Testis (tissue), 2 donors: ENCODE results near the gene ERLIN1.

Experiments used
- CTCF ChIP-seq, 3 experiments: fragments of 450-650 bp in 2 of 3; fragments of 200-600 bp in 1 of 3; sonication (generic) in 1 of 3; IDR thresholded peaks; one replicate each; pipeline ENCODE4 v1.5.1; 2016 to 2019; ENCODE audit warnings: antibody characterized with exemption in 3 of 3, mild to moderate bottlenecking in 2 of 3, moderate library complexity in 1 of 3
- POLR2A ChIP-seq: fragments of 450-650 bp; IDR thresholded peaks from one replicate; pipeline ENCODE4 v1.6.1; 2017; ENCODE audit warnings: antibody characterized with exemption, mild to moderate bottlenecking, moderate library complexity

- TF ChIP-seq POLR2A, result no peak
- TF ChIP-seq CTCF (IDR thresholded peaks at IDR 0.05), result no peak
These were observed 52.0 kb downstream of the ERLIN1 start for GRCh38 chr10:100133801-100134200.
